HG03066 (cell line): ENCODE measurements around the gene ELFN1.

Source experiments
- ATAC-seq: cut with Tn5 transposase; IDR thresholded peaks from one replicate; pipeline ENCODE4 v1.9.1; 2021; ENCODE audit warnings: low read depth; ENCODE audit not compliant: unreplicated experiment

The ELFN1 gene

DNA sequence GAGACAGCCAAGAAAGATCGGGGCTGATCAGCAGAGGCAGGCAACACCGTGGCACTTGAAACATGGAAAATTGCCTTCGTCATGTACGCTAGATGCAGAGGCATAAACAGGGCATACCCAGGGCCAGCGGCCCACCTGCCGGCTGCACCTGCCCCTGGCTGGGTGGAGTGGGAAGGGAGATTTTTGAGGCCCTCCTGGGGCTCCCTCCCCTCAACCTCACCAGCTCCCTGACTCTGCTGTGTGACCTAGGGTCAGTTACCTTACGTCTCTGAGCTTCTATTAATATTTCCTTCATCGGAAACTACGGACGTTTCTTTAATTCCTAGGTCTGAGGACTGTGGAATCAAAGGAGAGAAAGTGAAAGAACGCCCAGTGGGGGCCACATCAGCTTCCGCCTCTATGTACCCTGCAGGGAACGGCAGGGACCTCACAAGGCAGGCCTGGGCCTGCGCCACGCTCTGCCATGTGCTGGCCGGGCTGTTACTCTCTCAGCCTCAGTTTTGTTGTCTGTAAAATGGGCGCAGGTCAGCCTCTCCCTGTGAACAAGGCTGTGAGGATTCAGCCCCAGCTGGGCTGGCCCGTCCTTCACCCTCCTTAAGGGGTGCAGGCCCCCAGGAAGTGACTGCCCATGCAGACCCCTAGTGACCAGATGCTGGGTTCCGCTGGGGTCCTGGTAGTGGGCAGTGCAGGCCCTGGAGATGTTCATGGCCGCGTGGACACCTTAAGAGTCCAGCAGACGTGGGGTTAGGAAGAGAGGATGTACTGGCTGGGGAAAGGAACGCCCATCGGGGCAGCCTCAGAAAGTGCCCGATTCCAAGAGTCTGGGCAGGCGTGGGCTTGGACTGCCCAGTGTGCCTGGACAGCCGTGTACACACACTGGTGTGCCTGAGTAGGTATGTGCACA is 22.7 kb downstream of the ELFN1 start:
- no peak for ATAC-seq

DNA sequence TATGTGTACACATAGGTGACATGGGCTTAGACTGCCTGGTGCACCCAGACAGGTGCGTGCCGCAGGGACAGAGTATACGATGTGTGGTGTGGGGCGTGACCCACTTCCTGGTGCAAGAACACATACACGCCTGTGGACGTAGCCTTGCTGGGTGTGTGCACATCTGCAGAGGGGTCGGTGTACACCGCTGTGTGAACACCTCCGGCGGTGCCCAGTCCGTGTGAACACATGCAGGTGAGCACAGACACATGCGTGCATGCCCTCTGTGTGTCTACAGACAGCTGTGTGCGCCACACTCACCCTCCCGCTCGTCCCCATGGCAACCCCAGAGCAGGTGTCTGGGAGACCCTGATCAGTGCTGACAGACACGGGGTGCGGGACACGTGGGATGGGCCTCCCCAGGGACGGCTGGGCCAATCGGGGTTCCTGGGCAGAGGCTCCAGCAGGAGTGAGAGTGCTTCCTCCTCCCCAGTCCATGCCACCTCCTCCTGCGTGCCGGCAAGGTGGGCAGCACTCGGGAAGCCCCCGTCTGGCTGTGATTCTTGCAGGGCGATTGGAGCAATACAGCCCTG is 23.4 kb downstream of the ELFN1 start:
- no peak for ATAC-seq

DNA sequence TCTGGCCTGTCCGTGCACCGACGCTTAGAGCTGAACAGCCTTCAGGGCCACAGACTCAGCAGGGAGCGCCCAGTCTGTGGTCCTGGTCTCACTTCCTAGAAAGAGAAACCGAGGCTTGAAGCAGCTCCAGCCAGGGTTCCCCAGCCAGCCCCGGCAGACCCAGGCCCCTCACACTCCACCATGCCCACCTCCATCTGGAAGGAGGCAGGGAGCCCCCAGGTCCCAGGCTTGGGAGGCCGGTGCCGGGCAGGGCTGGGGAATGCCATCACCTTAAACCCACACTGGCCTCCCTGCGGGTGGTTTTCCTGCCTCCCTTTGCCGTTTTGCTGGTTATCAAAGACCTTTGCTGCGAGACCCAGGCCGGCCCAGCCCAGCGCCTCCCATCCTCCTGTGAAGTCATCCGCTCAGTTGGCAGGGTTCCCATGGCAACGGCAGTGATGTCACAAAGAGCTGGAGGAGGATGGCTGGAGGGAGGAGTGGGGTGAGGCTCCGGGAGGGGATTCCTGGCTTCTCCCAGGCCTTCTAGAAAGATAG is 24.0 kb downstream of the ELFN1 start:
- no peak for ATAC-seq

DNA sequence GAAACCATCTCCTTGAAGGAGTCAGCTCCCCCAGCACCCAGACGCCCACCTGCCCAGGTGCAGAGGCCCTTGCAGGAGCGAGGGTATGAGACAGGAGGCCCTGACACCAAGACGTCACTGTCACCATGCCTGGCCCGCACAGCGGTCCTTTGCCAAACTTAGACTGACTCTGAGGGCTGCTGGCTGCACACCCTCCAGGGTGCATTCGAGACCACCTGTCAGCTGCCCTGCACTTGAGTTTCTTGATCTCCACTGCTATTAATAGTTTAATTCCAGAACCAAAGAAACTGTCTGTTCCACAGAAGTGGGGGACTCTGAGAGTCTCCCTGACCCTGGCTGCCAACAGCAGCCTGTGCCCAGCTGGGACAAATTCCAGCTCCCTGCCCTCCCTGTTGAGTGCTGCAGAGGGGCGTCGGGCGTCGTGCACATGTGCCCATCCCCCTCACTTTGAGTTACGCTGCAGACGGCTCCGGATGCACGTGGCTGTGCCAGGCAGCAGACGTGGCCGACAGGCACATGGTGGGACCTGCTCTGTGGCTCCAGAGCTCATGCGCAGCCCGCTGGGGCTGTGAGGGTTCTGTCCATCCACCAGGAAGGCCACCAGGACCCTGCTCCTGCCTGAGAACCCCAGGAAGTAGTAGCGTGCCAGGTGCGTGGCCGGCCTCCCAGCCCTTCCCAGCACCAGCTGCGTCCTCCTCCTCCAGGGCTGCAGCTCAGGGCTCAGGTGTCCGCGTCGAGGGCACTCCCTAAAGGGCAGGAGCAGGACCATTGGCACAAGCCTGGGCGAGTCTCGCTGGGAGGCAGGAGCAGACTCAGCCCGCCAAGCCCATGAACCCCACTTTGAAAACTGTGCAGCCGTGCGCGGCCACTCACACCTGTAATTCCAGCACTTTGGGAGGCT is 24.8 kb downstream of the ELFN1 start:
- ATAC-seq: no peak

DNA sequence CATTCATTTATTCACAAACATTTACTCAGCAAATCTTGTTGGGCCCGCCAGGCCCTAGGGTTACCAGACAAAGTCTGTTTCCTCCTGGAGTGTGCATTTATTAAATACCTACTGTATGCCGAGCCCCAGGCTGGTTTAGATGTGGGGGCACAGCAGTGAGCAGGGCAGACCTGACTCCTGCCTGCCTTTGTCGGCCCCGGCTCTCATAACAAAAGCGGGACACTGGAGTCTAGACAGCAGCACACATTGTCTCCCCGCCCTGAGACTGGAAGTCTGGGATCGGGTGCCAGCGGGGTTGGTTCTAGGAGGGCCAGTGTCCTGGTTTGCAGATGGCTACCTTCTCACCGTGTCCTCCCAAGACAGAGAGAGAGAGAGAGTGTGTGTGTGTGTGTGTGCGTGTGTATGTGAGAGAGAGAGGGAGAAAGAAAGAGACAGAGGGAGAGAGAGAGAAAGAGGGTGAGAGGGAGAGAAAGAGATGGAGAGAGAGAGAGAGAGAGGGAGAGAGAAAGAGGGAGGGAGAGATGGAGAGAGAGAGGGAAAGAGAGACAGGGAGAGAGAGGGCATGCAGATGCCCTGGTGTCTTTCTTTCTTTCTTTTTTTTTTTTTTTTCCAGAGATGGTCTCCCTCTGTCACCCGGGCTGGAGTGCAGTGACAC is 25.9 kb downstream of the ELFN1 start:
- ATAC-seq: no peak

DNA sequence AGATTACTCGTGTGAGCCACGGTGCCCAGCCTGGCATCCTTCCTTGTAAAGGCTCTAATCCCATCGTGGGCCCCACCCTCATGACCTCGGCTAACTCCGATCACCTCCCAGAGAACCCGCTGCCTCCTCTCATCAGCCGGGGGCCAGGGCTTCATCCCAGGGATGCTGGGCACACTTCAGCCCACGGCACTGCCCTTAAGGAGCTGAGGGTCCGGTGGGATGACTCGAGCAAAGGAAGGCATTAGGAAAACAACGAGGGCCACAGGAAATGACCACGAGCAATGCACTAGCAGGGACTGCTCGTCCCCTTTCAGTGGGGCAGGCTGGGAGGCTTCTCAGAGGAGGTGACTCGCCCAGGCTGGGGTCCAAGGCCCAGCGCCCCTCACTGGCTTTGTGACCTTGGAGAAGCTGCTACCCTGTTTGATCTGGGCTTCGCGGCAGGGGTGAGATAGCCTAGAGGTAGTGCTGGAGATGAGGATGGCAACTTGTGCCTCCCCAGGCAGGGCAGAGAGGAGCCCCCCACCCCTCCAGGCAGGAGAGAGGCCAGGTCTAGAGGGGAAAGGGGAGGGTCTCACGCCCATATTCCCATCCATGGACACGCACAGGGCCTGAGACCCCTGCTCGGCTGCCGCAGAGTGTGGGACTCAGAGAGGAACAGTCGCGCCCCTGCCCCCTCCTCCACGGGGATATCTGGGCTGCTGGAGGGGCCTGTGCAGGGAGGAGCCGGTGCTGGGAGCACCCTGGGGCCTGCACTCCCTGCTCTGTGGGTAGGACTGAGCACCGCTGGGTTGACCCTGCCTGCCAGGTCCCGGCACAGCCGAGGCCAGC is 26.8 kb downstream of the ELFN1 start:
- ATAC-seq: no peak

DNA sequence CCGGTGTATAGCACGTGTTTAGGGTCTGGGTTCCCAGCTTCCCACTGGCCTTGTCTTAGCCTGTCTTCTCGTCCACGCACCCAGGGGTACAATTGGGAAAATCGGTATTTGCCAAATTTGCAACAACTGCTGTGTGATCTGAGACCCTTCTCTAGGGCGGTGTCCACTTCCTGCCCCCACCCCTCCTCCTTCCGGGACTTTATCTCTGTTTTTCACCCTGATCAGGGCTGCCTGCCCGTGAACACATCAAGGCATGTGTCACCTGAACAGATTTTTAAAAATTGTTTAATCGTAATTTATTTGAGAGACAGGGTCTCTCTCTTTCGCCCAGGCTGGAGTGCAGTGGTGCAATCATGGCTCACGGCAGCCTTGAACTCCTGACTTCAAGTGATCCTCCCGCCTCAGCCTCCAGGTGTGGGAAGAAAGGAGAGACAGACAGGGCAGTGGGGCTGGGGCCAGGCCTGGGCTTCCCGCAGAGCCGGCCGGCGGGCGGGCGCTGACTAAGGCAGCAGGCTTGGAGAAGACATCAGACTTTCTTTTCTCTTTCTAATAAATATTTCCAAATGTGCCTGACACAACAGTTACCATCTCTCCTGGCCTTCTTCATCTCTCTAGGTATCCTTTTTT is 27.5 kb downstream of the ELFN1 start:
- ATAC-seq: no peak

DNA sequence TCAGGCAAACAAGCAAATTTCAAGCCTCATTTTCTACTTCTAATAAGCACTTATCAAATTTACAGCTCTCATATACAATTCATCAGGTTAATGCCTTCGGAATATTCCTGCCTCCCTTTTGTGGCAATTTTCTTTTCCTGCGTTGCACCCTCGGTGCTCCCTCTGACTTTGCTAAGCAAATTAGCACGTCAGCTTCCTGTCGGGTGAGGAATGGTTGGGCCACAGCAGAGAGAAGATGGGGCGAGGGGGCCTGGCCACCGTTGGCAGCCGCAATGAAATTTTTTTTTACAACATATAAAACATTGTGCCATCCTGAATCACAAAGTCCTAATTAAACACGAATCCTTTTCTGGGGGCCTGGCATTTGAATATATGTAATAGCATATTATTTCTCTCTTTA is 28.1 kb downstream of the ELFN1 start:
- no peak for ATAC-seq

DNA sequence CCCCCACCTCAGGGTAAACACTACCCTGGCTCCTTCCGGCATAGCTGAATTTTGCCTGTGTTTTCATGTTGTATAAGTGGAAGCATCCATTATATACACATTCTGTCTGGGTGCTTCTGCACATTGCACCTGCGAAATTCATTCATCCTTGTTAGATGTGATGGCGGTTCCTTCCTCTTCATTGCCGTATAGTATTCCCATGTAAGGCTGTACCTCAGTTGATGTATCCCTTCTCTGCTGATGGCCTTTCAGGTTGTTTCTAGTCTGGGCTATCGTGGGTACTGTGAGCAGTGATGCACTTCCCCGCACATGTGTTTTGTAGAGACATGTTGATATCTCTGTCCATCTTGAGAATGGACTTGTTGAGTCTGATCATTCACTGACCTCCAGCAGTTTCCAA is 28.9 kb downstream of the ELFN1 start:
- no peak for ATAC-seq

DNA sequence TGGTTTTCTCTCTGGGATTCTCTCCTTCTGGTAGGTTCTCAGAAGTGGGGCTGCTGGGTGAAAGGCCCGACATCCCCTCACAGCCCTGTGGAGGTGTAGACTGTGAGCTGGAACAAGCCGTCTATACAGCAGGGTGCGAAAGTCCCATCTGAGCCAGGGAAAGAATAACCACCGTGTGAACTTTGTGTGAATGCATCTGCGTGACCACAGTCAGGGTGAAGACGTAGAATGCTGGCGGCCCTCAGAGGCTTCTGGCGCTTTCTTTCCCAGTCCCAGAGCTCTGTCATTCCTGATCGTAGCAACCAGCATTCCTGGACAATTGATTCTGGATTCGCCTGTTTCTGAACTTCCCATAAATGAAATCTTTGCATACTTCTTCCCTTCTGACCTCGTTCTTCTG is 30.0 kb downstream of the ELFN1 start:
- ATAC-seq: no peak

DNA sequence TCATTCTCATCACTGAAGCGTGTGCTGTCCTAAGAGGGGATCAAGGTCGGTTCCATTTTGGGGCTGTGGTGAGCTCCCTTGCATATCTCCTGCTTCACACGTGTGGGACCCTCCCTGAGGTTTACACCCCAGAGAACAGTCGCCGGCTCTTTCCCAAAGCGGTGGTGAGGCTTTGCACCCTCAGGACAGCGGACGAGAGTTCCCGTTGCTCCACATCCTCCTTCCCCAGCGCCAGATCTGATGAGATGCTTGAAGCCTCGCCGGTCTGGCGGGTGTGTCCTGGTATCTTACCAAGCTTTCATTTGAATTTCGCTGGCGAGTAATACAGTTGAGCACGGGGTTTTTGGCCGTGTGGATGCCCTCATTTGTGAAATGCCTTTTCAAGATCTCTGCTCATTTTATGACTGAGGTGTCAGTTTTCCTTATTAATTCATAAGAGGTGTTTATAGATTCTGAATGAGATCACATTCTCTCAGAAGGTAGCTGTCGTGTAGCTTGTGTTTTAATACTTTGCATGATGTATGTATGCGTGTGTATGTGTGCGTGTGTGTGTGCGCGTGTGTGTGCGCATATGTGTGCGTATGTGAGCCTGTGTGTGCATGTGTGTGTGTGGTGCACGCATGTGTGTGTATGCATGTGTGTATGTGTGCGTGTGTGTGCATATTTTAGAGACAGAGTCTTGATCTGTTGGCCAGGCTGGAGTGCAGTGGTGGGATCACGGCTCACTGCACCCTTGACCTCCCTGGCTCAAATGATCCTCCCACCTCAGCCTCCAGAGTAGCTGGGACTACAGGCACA is 30.7 kb downstream of the ELFN1 start:
- no peak for ATAC-seq

DNA sequence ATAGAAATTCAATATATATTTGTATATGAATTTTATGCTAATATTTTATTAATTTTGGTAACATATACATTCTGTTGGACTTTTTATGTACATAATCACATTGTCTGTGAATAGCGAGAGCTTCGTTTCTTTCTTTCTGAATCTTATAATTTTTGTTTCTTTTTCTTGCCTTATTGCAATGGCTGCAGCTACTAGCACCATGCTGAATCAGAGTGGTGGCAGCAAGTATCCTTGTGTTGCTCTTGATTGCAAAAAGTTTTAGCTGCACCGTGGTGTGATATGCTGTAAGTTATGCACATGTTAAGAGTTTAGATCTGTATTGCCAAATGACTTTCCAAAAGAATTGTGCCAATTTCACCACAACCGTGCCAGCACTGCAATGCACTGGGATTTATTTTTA is 32.6 kb downstream of the ELFN1 start:
- ATAC-seq: no peak

DNA sequence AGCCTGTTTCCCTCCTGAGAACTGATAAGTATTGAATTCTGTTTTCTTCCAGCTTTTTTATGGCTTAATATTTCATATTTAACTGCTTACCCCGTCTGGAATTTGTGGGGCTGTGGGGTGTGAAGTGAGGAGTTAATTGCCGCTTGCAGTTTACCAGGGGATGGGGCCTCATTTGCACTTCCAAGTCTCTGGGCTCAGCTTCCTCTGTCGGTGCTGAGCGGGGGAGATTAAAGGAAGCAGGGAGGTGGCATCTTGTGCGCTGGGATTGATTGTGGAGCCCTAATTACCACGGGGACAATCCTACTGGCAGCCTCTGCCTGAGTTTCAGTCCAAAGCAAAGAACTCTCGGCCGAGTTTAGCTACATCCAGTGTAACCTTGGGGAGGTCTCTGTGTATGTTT is 33.4 kb downstream of the ELFN1 start:
- no peak for ATAC-seq

DNA sequence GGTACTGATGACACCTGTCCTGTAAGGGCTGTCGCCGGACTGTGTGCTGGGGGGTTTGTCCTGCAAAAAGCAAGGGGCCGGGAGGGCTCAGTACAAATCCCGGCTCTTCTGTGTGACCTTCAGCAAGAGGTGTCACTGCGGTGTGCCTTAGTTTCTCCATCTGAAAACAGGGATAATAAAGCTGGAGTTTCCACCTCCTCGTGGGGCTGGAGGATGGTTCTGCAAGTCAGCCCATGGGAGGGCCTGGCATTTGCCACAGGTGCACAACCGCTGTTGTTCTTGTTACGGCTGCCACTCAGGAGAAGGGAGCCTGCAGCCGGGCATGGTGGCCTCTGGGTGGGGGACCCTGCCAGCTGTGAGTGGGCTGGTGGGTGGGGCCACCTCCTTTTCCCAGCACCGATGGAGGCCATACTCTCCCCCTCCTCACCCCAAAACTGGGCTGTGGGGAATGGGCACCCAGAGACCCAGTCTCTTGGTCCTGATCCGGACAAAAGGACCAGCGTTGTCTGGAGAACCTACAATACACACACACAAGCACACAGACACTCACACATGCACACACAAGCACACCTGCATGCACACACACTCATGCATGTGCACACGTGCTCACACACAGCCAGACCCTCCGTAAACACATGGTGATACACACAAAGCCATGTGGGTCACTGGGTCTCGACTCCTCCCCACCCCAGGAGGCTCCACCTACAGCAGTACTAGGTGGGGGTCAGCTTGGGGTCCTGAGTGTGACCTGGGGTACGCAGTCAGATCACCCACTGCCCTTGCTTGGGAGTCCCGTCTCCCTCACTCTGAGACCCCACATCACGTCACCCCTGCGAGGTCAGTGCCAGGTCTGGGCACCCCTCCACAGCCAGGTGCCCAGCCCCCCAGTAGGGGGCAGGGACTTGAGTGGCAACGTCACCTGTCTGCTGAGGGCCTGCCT is 34.1 kb downstream of the ELFN1 start:
- no peak for ATAC-seq

DNA sequence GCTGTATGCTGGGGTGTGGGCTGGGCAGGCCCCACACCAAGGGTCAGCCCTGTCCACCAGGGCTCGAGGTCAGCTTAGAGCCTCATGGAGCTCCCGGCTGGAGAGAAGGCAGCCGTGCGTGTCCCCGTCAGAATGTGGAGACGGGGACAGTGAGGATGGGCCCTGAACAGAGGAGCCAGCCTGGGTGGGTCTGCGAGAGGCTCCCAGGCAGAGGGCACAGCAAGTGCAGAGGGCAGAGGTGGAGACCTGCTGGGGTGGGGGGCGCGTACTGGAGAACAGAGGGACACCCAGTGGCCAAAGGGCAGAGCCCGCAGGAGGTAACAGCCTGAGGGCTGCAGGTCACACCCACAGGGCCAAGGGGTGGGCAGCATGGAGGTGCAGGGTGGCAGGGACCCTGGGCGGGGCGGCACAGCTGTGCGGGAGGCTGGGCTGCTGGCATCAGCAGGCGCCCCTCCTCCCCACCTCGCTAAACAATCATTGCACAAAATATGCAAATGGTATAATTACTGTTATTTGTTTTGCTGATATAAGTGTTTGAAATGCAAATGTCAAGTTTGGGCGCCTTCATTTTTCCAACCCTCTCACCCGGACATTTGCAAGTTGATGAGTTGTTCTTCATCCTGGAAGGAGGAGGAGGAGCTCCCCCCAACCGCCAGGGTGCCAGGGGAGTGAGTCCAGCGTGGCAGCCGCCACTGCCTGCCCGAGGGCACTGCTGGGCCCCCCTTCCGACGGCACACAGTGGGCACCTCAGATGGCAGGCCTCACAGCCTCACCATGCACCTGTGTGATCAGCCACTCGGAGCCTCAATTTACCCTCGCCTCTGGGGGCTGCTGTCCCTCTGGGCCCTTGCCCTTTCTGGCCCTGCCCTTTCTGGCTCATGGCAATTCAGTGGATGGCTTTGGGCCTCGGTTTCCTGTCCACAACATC is 35.0 kb downstream of the ELFN1 start:
- ATAC-seq: no peak

DNA sequence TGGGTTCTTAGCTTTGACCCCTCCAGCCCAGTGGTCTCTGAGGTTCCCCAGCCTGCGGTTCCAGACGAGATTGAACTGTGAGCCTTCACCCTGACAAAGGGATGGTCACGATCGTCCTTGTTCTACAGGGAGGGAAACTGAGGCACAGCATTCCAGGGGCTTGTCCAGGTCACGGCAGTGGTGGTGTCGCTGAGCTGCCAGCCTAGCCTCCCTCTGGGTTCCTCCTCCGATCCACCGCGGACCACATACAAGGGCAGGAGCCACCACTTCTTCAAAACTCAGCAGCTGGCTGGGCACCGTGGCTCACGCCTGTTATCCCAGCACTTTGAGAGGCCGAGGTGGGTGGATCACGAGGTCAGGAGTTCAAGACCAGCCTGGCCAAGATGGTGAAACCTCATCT is 35.8 kb downstream of the ELFN1 start:
- ATAC-seq: no peak
